IMR-90 (cell line): Measurements from ENCODE around the gene DUS2. TPM values are rescaled to one million over a fixed set of nuclear protein-coding genes. Genes with fewer than 3 reads are reported as not detected.

Experiments
- ATAC-seq: fragments of 200-7000 bp; cut with Tn5 transposase; 2 replicates; pipeline ENCODE4 v1.9.1; 2020; ENCODE audit warnings: low read depth, mild to moderate bottlenecking, moderate library complexity
- BruUV-seq: library from RNA; stranded (reverse); fragments of 400-500 nt; replicated peaks from 2 replicates; lab custom pipeline; 2021; lab: Mats Ljungman, UMichigan
- CTCF ChIA-PET: fragments of 300-600 bp; formaldehyde crosslinking; extraction: SDS; loops from one replicate; lab custom pipeline; 2021; ENCODE audit warnings: antibody characterized with exemption; lab: Yijun Ruan, JAX
- POLR2A ChIA-PET: fragments of 300-600 bp; sonication (Branson Sonifier 250); formaldehyde crosslinking; loops from one replicate; lab custom pipeline; 2022; ENCODE audit warnings: antibody characterized with exemption; ENCODE audit not compliant: unreplicated experiment; lab: Charles Lee
- DNase-seq: peaks from one replicate; pipeline ENCODE4 v3.0.0; 2013
- H2AFZ ChIP-seq: replicated peaks from 2 replicates; pipeline ENCODE3; 2013; ENCODE audit warnings: low read length, mild to moderate bottlenecking; ENCODE audit not compliant: poor library complexity
- H2AK5ac ChIP-seq: 2 replicates; pipeline ENCODE4 v1.6.1; 2013; ENCODE audit warnings: low read depth, low read length, inconsistent platforms
- H2AK9ac ChIP-seq: replicated peaks from 2 replicates; pipeline ENCODE3; 2013; ENCODE audit warnings: mild to moderate bottlenecking, low read depth, low read length, moderate library complexity; ENCODE audit not compliant: poor library complexity
- H2BK120ac ChIP-seq: 2 replicates; pipeline ENCODE4 v1.6.1; 2013; ENCODE audit warnings: low read depth, low read length, inconsistent platforms
- H2BK15ac ChIP-seq: 3 replicates; pipeline ENCODE4 v1.6.1; 2013; ENCODE audit warnings: low read depth, low read length, inconsistent platforms
- H2BK20ac ChIP-seq: 2 replicates; pipeline ENCODE4 v1.6.1; 2013; ENCODE audit warnings: low read depth, mild to moderate bottlenecking, inconsistent platforms, low read length, moderate library complexity
- H2BK5ac ChIP-seq: 2 replicates; pipeline ENCODE4 v1.6.1; 2013; ENCODE audit warnings: mild to moderate bottlenecking, low read depth, low read length, inconsistent platforms; ENCODE audit not compliant: poor library complexity, severe bottlenecking
- H3K14ac ChIP-seq: replicated peaks from 2 replicates; pipeline ENCODE4 v1.6.1; 2013; ENCODE audit warnings: low read depth, low read length, inconsistent platforms
- H3K18ac ChIP-seq: 2 replicates; pipeline ENCODE4 v1.6.1; 2013; ENCODE audit warnings: low read depth, low read length, control low read depth
- H3K23ac ChIP-seq: 2 replicates; pipeline ENCODE4 v1.6.1; 2013; ENCODE audit warnings: low read depth, low read length, inconsistent platforms
- H3K27ac ChIP-seq: 2 replicates; pipeline ENCODE4 v1.5.1; 2013; ENCODE audit warnings: mild to moderate bottlenecking, control low read depth, low read length; ENCODE audit not compliant: insufficient read depth
- H3K27me3 ChIP-seq: 2 replicates; pipeline ENCODE4 v1.6.1; 2013; ENCODE audit warnings: low read length; ENCODE audit not compliant: control insufficient read depth, insufficient read depth
- H3K36me3 ChIP-seq: 2 replicates; pipeline ENCODE4 v1.6.1; 2013; ENCODE audit warnings: low read length, mixed read lengths; ENCODE audit not compliant: control insufficient read depth, insufficient read depth
- H3K4ac ChIP-seq: 2 replicates; pipeline ENCODE4 v1.6.1; 2013; ENCODE audit warnings: low read depth, low read length, inconsistent platforms
- H3K4me1 ChIP-seq: 2 replicates; pipeline ENCODE4 v1.6.1; 2013; ENCODE audit warnings: low read length, mixed read lengths; ENCODE audit not compliant: control insufficient read depth, insufficient read depth
- H3K4me2 ChIP-seq: 2 replicates; pipeline ENCODE4 v1.6.1; 2013; ENCODE audit warnings: low read depth, mild to moderate bottlenecking, control low read depth, low read length, moderate library complexity
- H3K4me3 ChIP-seq: 2 replicates; pipeline ENCODE4 v1.5.1; 2013; ENCODE audit warnings: low read depth, mild to moderate bottlenecking, control low read depth, low read length, moderate library complexity; ENCODE audit not compliant: insufficient read depth
- H3K56ac ChIP-seq: 2 replicates; pipeline ENCODE4 v1.6.1; 2013; ENCODE audit warnings: low read length, inconsistent platforms; ENCODE audit not compliant: insufficient read depth; ENCODE audit errors: extremely low read depth
- H3K79me1 ChIP-seq, 2 experiments: 2 replicates each; pipeline ENCODE4 v1.6.1; 2013; ENCODE audit warnings: low read length in 2 of 2, inconsistent platforms in 1 of 2, low read depth in 1 of 2
- H3K9ac ChIP-seq: 2 replicates; pipeline ENCODE4 v1.6.1; 2013; ENCODE audit warnings: low read depth, low read length, control low read depth
- H3K9me1 ChIP-seq: 2 replicates; pipeline ENCODE4 v1.6.1; 2013; ENCODE audit warnings: low read length, inconsistent platforms; ENCODE audit not compliant: insufficient read depth
- H3K9me3 ChIP-seq: 2 replicates; pipeline ENCODE4 v1.6.1; 2013; ENCODE audit warnings: low read length; ENCODE audit not compliant: control insufficient read depth, insufficient read depth
- H4K20me1 ChIP-seq: 2 replicates; pipeline ENCODE4 v1.6.1; 2013; ENCODE audit warnings: low read length, inconsistent platforms; ENCODE audit not compliant: insufficient read depth
- H4K5ac ChIP-seq: 2 replicates; pipeline ENCODE4 v1.6.1; 2013; ENCODE audit warnings: mild to moderate bottlenecking, low read depth, low read length, control low read depth
- H4K8ac ChIP-seq, 2 experiments: 2 replicates each; pipeline ENCODE4 v1.6.1; 2013; ENCODE audit warnings: low read depth in 2 of 2, low read length in 2 of 2, control low read depth in 1 of 2, inconsistent platforms in 1 of 2
- H4K91ac ChIP-seq: 2 replicates; pipeline ENCODE4 v1.6.1; 2013; ENCODE audit warnings: low read depth, low read length, inconsistent platforms; ENCODE audit not compliant: insufficient read depth
- BHLHE40 ChIP-seq: fragments of 150-350 bp; IDR thresholded peaks from 2 replicates; pipeline ENCODE4 v1.6.1; 2016; ENCODE audit warnings: mild to moderate bottlenecking, low read depth, low read length
- CEBPB ChIP-seq: IDR thresholded peaks from 2 replicates; pipeline ENCODE4 v1.6.1; 2012; ENCODE audit warnings: low read depth, low read length, improper control_type of control experiment
- CHD1 ChIP-seq: IDR thresholded peaks from 2 replicates; pipeline ENCODE4 v1.6.1; 2012; ENCODE audit warnings: low read depth, low read length, improper control_type of control experiment
- FOS ChIP-seq: fragments of 150-350 bp; IDR thresholded peaks from 2 replicates; pipeline ENCODE4 v1.6.1; 2016; ENCODE audit warnings: low read depth, low read length
- MAFK ChIP-seq: IDR thresholded peaks from 2 replicates; pipeline ENCODE4 v1.6.1; 2012; ENCODE audit warnings: low read depth, low read length, improper control_type of control experiment
- MAZ ChIP-seq: IDR thresholded peaks from 2 replicates; pipeline ENCODE4 v1.6.1; 2012; ENCODE audit warnings: low read depth, mild to moderate bottlenecking, low read length, improper control_type of control experiment, moderate library complexity, borderline replicate concordance
- MXI1 ChIP-seq: IDR thresholded peaks from 2 replicates; pipeline ENCODE4 v1.6.1; 2012; ENCODE audit warnings: low read depth, mild to moderate bottlenecking, low read length, moderate library complexity, borderline replicate concordance
- NFE2L2 ChIP-seq: fragments of 150-350 bp; IDR thresholded peaks from 2 replicates; pipeline ENCODE4 v1.6.1; 2016; ENCODE audit warnings: low read depth, mild to moderate bottlenecking, low read length
- POLR2A ChIP-seq: IDR thresholded peaks from 2 replicates; pipeline ENCODE4 v1.6.1; 2012; ENCODE audit warnings: mild to moderate bottlenecking, low read depth, low read length
- RAD21 ChIP-seq: IDR thresholded peaks from 2 replicates; pipeline ENCODE4 v1.6.1; 2012; ENCODE audit warnings: low read length, improper control_type of control experiment
- RCOR1 ChIP-seq: IDR thresholded peaks from 2 replicates; pipeline ENCODE4 v1.6.1; 2012; ENCODE audit warnings: mild to moderate bottlenecking, low read length, improper control_type of control experiment; ENCODE audit not compliant: insufficient replicate concordance
- RFX5 ChIP-seq: IDR thresholded peaks from 2 replicates; pipeline ENCODE4 v1.8.0; 2012; ENCODE audit warnings: low read depth, mild to moderate bottlenecking, low read length, moderate library complexity
- WGBS, 2 experiments: methylation state at CpG; one replicate each; pipeline versions ENCODE4 v1.1.5 to v1.1.7; 2013; ENCODE audit warnings: missing lambda C conversion rate in 2 of 2; ENCODE audit not compliant: insufficient read length in 1 of 2; ENCODE audit errors: extremely low coverage in 2 of 2; 5-methylcytosine and 5-hydroxymethylcytosine counted together
- dilution Hi-C: fragments of 300-500 bp; cut with HindIII; formaldehyde crosslinking; loops from one replicate; pipeline ENCODE4 v1.14.3; 2018; ENCODE audit warnings: low sequenced_read_pairs; ENCODE audit not compliant: unreplicated experiment
- in situ Hi-C: fragments of 300-500 bp; cut with MboI; formaldehyde crosslinking; loops from 3 replicates; pipeline ENCODE4 v1.14.3; 2019; ENCODE audit warnings: low sequenced_read_pairs, inconsistent platforms, mixed read lengths
- intact Hi-C: fragments of 100-400 bp; cut with micrococcal nuclease; formaldehyde crosslinking; loops from 2 replicates; pipeline ENCODE4 v1.10.0; 2022
- polyA plus RNA-seq, 3 experiments: library from polyadenylated mRNA; depleted of rRNA; stranded (reverse); fragments of >200 nt; gene quantifications; 2 replicates each; pipeline ENCODE4 v1.2.3, GENCODE V29; 2012; ENCODE audit warnings: low replicate concordance in 1 of 3
- total RNA-seq: library from RNA; depleted of rRNA; stranded (reverse); fragments of >200 nt; gene quantifications from 2 replicates; pipeline ENCODE4 v1.2.3, GENCODE V29; 2012
- TF ChIP-seq, protein P1 (sequence below): fragments of 150-350 bp; IDR thresholded peaks from 2 replicates; pipeline ENCODE4 v1.6.1; 2017; ENCODE audit warnings: mild to moderate bottlenecking, antibody characterized with exemption, low read length, low read depth
- TF ChIP-seq, protein P2 (sequence below): conservative IDR thresholded peaks from 2 replicates; pipeline ENCODE4 v1.5.1; 2012; ENCODE audit warnings: mild to moderate bottlenecking, low read depth, low read length, improper control_type of control experiment
- TF ChIP-seq, protein P3 (sequence below): fragments of 150-350 bp; IDR thresholded peaks from 2 replicates; pipeline ENCODE4 v1.6.1; 2016; ENCODE audit warnings: low read depth, mild to moderate bottlenecking, low read length, moderate library complexity, borderline replicate concordance

DUS2 gene
- total and polyA plus RNA-seq, 2 of the 4 experiments (the other 2 are of a cell fraction), result 15.8 to 30.5 TPM

DNA sequence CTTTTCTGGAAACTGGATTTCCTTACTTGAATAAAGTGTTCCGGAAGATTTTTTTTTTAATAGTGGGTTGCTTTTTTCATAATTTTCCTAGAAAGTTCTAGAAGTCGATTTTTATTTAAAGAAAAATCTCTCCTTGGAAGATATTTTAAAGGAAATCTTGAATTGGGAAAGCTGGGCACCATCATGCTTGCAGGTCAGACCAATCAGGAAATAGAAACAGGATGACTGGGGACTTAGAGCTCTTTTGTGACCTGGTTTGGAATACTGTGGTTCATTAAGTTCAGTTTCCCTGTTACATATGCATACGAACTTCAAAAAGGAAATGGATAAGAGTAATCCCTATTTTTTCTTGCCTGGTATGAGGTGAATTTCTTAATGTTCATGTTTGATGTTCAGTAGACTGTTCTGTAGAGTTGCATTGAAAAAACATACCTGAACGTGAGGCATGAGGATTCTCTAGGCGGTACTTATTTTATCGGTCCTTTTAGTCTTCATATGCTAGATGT lies 63.3 kb downstream of the DUS2 start:
- Histone ChIP-seq H3K23ac (peak overlapping the region; percentile 33; the same call in 1 of the 2 replicates), H3K56ac (peak overlapping the region; percentile 36; the same call in 1 of the 2 replicates), H4K20me1 (peaks cover 8% of the 10 kb centered on the region; the same call in 1 of the 2 replicates), H3K9me1 (peaks cover 13% of the 10 kb centered on the region; the same call in 1 of the 2 replicates), H2BK120ac (no peak overlapping the region), H2BK15ac (no peak overlapping the region), H4K91ac (no peak overlapping the region), H3K27ac (peak overlapping the region; percentile 16; the same call in 1 of the 2 replicates), H3K9me3 (no peaks in the 10 kb centered on the region), H2BK5ac (peak overlapping the region; percentile 67), H2BK20ac (no peak overlapping the region), H2AK9ac (no peak overlapping the region), H3K36me3 (no peaks in the 10 kb centered on the region), H3K79me1 (peaks cover 10 to 39% of the 10 kb centered on the region in 2 experiments; a peak in 3 of 4 replicates), H3K18ac (no peak overlapping the region), H3K9ac (peak overlapping the region; percentile 94; the same call in 1 of the 2 replicates), H4K8ac (no peak overlapping the region), H4K5ac (no peak overlapping the region), H3K14ac (peak overlapping the region; percentile 44; the same call in 1 of the 2 replicates), H3K4me2 (peak overlapping the region; percentile 99), H2AFZ (no peak overlapping the region), H3K4ac (no peak overlapping the region; the same call in 1 of the 2 replicates), H3K4me3 (peak overlapping the region; percentile 99), H2AK5ac (no peak overlapping the region), H3K4me1 (peaks cover 12% of the 10 kb centered on the region), H3K27me3 (no peaks in the 10 kb centered on the region)
- TSS peak; percentile 18 for BruUV-seq
- ChIA-PET POLR2A (interaction anchor here (0.6 to 0.7 kb wide), 3 partner anchors 151 to 650 kb away, joined by 3 to 4 read pairs (median 3); no protein-coding TSS in a partner anchor), CTCF (no interaction called here)
- ATAC-seq (no peak), DNase-seq (peak; percentile 59)
- WGBS, 2 experiments, result no CpG with 5 or more reads among the region's 6 CpGs
- intact Hi-C loops, result loop anchor here (2.0 to 10.0 kb wide), 2 partner anchors 30 to 238 kb away; no protein-coding TSS in a partner anchor
- in situ Hi-C loops, result no loop called here
- dilution Hi-C loops, result no loop called here
- TF ChIP-seq, protein P1, sequence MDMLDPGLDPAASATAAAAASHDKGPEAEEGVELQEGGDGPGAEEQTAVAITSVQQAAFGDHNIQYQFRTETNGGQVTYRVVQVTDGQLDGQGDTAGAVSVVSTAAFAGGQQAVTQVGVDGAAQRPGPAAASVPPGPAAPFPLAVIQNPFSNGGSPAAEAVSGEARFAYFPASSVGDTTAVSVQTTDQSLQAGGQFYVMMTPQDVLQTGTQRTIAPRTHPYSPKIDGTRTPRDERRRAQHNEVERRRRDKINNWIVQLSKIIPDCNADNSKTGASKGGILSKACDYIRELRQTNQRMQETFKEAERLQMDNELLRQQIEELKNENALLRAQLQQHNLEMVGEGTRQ, result no peak
- TF ChIP-seq, protein P2, sequence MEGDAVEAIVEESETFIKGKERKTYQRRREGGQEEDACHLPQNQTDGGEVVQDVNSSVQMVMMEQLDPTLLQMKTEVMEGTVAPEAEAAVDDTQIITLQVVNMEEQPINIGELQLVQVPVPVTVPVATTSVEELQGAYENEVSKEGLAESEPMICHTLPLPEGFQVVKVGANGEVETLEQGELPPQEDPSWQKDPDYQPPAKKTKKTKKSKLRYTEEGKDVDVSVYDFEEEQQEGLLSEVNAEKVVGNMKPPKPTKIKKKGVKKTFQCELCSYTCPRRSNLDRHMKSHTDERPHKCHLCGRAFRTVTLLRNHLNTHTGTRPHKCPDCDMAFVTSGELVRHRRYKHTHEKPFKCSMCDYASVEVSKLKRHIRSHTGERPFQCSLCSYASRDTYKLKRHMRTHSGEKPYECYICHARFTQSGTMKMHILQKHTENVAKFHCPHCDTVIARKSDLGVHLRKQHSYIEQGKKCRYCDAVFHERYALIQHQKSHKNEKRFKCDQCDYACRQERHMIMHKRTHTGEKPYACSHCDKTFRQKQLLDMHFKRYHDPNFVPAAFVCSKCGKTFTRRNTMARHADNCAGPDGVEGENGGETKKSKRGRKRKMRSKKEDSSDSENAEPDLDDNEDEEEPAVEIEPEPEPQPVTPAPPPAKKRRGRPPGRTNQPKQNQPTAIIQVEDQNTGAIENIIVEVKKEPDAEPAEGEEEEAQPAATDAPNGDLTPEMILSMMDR, result no peak
- TF ChIP-seq FOS (no peak), RCOR1 (no peak), MAZ (no peak), BHLHE40 (no peak), RFX5 (no peak), NFE2L2 (no peak), MAFK (no peak), CHD1 (no peak), CEBPB (no peak), MXI1 (no peak), RAD21 (no peak), POLR2A (no peak)
- TF ChIP-seq, protein P3, sequence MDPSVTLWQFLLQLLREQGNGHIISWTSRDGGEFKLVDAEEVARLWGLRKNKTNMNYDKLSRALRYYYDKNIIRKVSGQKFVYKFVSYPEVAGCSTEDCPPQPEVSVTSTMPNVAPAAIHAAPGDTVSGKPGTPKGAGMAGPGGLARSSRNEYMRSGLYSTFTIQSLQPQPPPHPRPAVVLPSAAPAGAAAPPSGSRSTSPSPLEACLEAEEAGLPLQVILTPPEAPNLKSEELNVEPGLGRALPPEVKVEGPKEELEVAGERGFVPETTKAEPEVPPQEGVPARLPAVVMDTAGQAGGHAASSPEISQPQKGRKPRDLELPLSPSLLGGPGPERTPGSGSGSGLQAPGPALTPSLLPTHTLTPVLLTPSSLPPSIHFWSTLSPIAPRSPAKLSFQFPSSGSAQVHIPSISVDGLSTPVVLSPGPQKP, result no peak
